ENCODE measurements around the gene SP1.
"Not testable (repeated sequence)": the region's sequence is repeated elsewhere in the genome, so short reads cannot be mapped to it uniquely, and the experiment has no call there.

- not testable (repeated sequence) for TF ChIP-seq CTCF (IDR thresholded peaks at IDR 0.05; ENCODE audit: insufficient read depth, low read length, poor library complexity, severe bottlenecking); EZH2phosphoT487 (conservative IDR thresholded peaks at IDR 0.05; ENCODE audit: low read length)
Observed at GRCh38 chr12:53373554-53374133, 6.3 kb upstream of the SP1 start.

Data from SU-DHL-6 (cell line).